Measurements from ENCODE around the gene DHX15.
A peak's percentile ranks its signal among the peaks of the same experiment; 100 is the strongest.

DHX15 gene

GRCh38 chr4:24598025-24598424 lies 13.7 kb upstream of the DHX15 start:
- peaks cover 22% of the 10 kb centered on the region for H3K4me1 ChIP-seq (ENCODE audit: control insufficient read depth, insufficient read depth, low read depth, low read length)
- no peak overlapping the region for H4K91ac ChIP-seq (ENCODE audit: low read length)
- DNase-seq, result no peak
- WGBS, result 80% methylated on average over 7 of the region's 8 CpGs
- peaks cover 1% of the 10 kb centered on the region for H3K79me1 ChIP-seq (replicated peaks; ENCODE audit: low read length, poor library complexity, severe bottlenecking)
- H4K8ac ChIP-seq (ENCODE audit: low read length), result no peak overlapping the region
- peak overlapping the region; percentile 98 for H3K27ac ChIP-seq (ENCODE audit: low read length, poor library complexity, severe bottlenecking)
- H3K4ac ChIP-seq (ENCODE audit: low read depth in 1 of 2, low read length in 2 of 2), result no peak overlapping the region
- H2AK5ac ChIP-seq (ENCODE audit: low read length, severe bottlenecking), result no peak overlapping the region
- no peak overlapping the region for H3K18ac ChIP-seq (ENCODE audit: low read depth in 1 of 2, low read length in 2 of 2)
- H2BK5ac ChIP-seq (ENCODE audit: low read depth, low read length, poor library complexity, severe bottlenecking), result peak overlapping the region; percentile 87
- H3K9me3 ChIP-seq (ENCODE audit: control insufficient read depth, low read length), result no peaks in the 10 kb centered on the region
- no peaks in the 10 kb centered on the region for H3K36me3 ChIP-seq (ENCODE audit: control insufficient read depth in 1 of 2, insufficient read depth in 2 of 2, low read depth in 1 of 2, low read length in 2 of 2)
- no peak overlapping the region for H3K9ac ChIP-seq (ENCODE audit: low read length)
- H3K4me3 ChIP-seq (ENCODE audit: insufficient read depth in 1 of 2, low read depth in 1 of 2, low read length in 2 of 2), result no peak overlapping the region
- no peak overlapping the region for H2AFZ ChIP-seq (ENCODE audit: low read depth, low read length)
- H2BK120ac ChIP-seq (ENCODE audit: low read depth, low read length), result no peak overlapping the region
- H3K23ac ChIP-seq (ENCODE audit: low read length in 2 of 2), result no peak overlapping the region
- H3K14ac ChIP-seq (ENCODE audit: low read length in 2 of 2), result no peak overlapping the region
- no peak overlapping the region for H2BK12ac ChIP-seq (ENCODE audit: low read length in 2 of 2)
- no peak overlapping the region for H2BK15ac ChIP-seq (ENCODE audit: low read depth, poor library complexity, severe bottlenecking)
- H3K27me3 ChIP-seq (ENCODE audit: control insufficient read depth in 1 of 2, insufficient read depth in 1 of 2, low read length in 2 of 2), result no peaks in the 10 kb centered on the region
- H3K4me2 ChIP-seq (ENCODE audit: low read length, poor library complexity, severe bottlenecking), result peak overlapping the region; percentile 49

- no peaks in the 10 kb centered on the region for H3K27me3 ChIP-seq (ENCODE audit: control insufficient read depth in 1 of 2, insufficient read depth in 1 of 2, low read length in 2 of 2)
- peaks cover 19% of the 10 kb centered on the region for H3K4me1 ChIP-seq (ENCODE audit: control insufficient read depth, insufficient read depth, low read depth, low read length)
- H2BK5ac ChIP-seq (ENCODE audit: low read depth, low read length, poor library complexity, severe bottlenecking), result no peak overlapping the region
- H3K79me1 ChIP-seq (replicated peaks; ENCODE audit: low read length, poor library complexity, severe bottlenecking), result peaks cover 1% of the 10 kb centered on the region
- H2AFZ ChIP-seq (ENCODE audit: low read depth, low read length), result no peak overlapping the region
- H3K9ac ChIP-seq (ENCODE audit: low read length), result no peak overlapping the region
- WGBS, result no CpG with 5 or more reads among the region's 2 CpGs
- no peak overlapping the region for H4K91ac ChIP-seq (ENCODE audit: low read length)
- H3K23ac ChIP-seq (ENCODE audit: low read length in 2 of 2), result no peak overlapping the region
- no peak overlapping the region for H4K8ac ChIP-seq (ENCODE audit: low read length)
- no peak overlapping the region for H2BK120ac ChIP-seq (ENCODE audit: low read depth, low read length)
- H3K18ac ChIP-seq (ENCODE audit: low read depth in 1 of 2, low read length in 2 of 2), result no peak overlapping the region
- no peak overlapping the region for H3K4me3 ChIP-seq (ENCODE audit: insufficient read depth in 1 of 2, low read depth in 1 of 2, low read length in 2 of 2)
- H2BK15ac ChIP-seq (ENCODE audit: low read depth, poor library complexity, severe bottlenecking), result no peak overlapping the region
- no peak overlapping the region for H3K4ac ChIP-seq (ENCODE audit: low read depth in 1 of 2, low read length in 2 of 2)
- no peak overlapping the region for H2BK12ac ChIP-seq (ENCODE audit: low read length in 2 of 2)
- no peak overlapping the region for H3K4me2 ChIP-seq (ENCODE audit: low read length, poor library complexity, severe bottlenecking)
- peak overlapping the region; percentile 37 for H3K27ac ChIP-seq (ENCODE audit: low read length, poor library complexity, severe bottlenecking)
- no peak overlapping the region for H3K14ac ChIP-seq (ENCODE audit: low read length in 2 of 2)
- H3K9me3 ChIP-seq (ENCODE audit: control insufficient read depth, low read length), result no peaks in the 10 kb centered on the region
- H2AK5ac ChIP-seq (ENCODE audit: low read length, severe bottlenecking), result no peak overlapping the region
- DNase-seq, result no peak
- no peaks in the 10 kb centered on the region for H3K36me3 ChIP-seq (ENCODE audit: control insufficient read depth in 1 of 2, insufficient read depth in 2 of 2, low read depth in 1 of 2, low read length in 2 of 2)
Observed at GRCh38 chr4:24595659-24596058, 11.3 kb upstream of the DHX15 start.

GRCh38 chr4:24594887-24595286 lies 10.5 kb upstream of the DHX15 start:
- Histone ChIP-seq H3K4me3 (ENCODE audit: insufficient read depth in 1 of 2, low read depth in 1 of 2, low read length in 2 of 2) (no peak overlapping the region), H2BK15ac (ENCODE audit: low read depth, poor library complexity, severe bottlenecking) (no peak overlapping the region), H3K9ac (ENCODE audit: low read length) (no peak overlapping the region), H3K4me1 (ENCODE audit: control insufficient read depth, insufficient read depth, low read depth, low read length) (peaks cover 19% of the 10 kb centered on the region), H2AK5ac (ENCODE audit: low read length, severe bottlenecking) (no peak overlapping the region), H2BK5ac (ENCODE audit: low read depth, low read length, poor library complexity, severe bottlenecking) (no peak overlapping the region), H2BK12ac (ENCODE audit: low read length in 2 of 2) (no peak overlapping the region), H2BK120ac (ENCODE audit: low read depth, low read length) (no peak overlapping the region), H3K18ac (ENCODE audit: low read depth in 1 of 2, low read length in 2 of 2) (no peak overlapping the region), H3K27me3 (ENCODE audit: control insufficient read depth in 1 of 2, insufficient read depth in 1 of 2, low read length in 2 of 2) (no peaks in the 10 kb centered on the region), H4K91ac (ENCODE audit: low read length) (no peak overlapping the region), H3K27ac (ENCODE audit: low read length, poor library complexity, severe bottlenecking) (peak overlapping the region; percentile 67), H3K23ac (ENCODE audit: low read length in 2 of 2) (no peak overlapping the region), H3K79me1 (replicated peaks; ENCODE audit: low read length, poor library complexity, severe bottlenecking) (no peaks in the 10 kb centered on the region), H3K36me3 (ENCODE audit: control insufficient read depth in 1 of 2, insufficient read depth in 2 of 2, low read depth in 1 of 2, low read length in 2 of 2) (no peaks in the 10 kb centered on the region), H3K14ac (ENCODE audit: low read length in 2 of 2) (no peak overlapping the region), H3K4me2 (ENCODE audit: low read length, poor library complexity, severe bottlenecking) (no peak overlapping the region), H2AFZ (ENCODE audit: low read depth, low read length) (no peak overlapping the region), H4K8ac (ENCODE audit: low read length) (no peak overlapping the region), H3K9me3 (ENCODE audit: control insufficient read depth, low read length) (peaks cover 6% of the 10 kb centered on the region), H3K4ac (ENCODE audit: low read depth in 1 of 2, low read length in 2 of 2) (no peak overlapping the region)
- DNase-seq, result no peak
- 77% methylated on average over 2 of the region's 2 CpGs for WGBS

GRCh38 chr4:24589448-24589847 lies 5.1 kb upstream of the DHX15 start:
- Histone ChIP-seq H2BK15ac (ENCODE audit: low read depth, poor library complexity, severe bottlenecking) (no peak overlapping the region), H3K27me3 (ENCODE audit: control insufficient read depth in 1 of 2, insufficient read depth in 1 of 2, low read length in 2 of 2) (no peaks in the 10 kb centered on the region), H2AFZ (ENCODE audit: low read depth, low read length) (no peak overlapping the region), H3K23ac (ENCODE audit: low read length in 2 of 2) (no peak overlapping the region), H4K91ac (ENCODE audit: low read length) (no peak overlapping the region), H2BK12ac (ENCODE audit: low read length in 2 of 2) (no peak overlapping the region), H3K4ac (ENCODE audit: low read depth in 1 of 2, low read length in 2 of 2) (no peak overlapping the region), H3K79me1 (replicated peaks; ENCODE audit: low read length, poor library complexity, severe bottlenecking) (no peaks in the 10 kb centered on the region), H3K36me3 (ENCODE audit: control insufficient read depth in 1 of 2, insufficient read depth in 2 of 2, low read depth in 1 of 2, low read length in 2 of 2) (no peaks in the 10 kb centered on the region), H3K18ac (ENCODE audit: low read depth in 1 of 2, low read length in 2 of 2) (no peak overlapping the region), H3K4me3 (ENCODE audit: insufficient read depth in 1 of 2, low read depth in 1 of 2, low read length in 2 of 2) (no peak overlapping the region), H3K4me2 (ENCODE audit: low read length, poor library complexity, severe bottlenecking) (no peak overlapping the region), H2BK120ac (ENCODE audit: low read depth, low read length) (no peak overlapping the region), H2AK5ac (ENCODE audit: low read length, severe bottlenecking) (no peak overlapping the region), H3K14ac (ENCODE audit: low read length in 2 of 2) (no peak overlapping the region), H3K27ac (ENCODE audit: low read length, poor library complexity, severe bottlenecking) (no peak overlapping the region), H3K9me3 (ENCODE audit: control insufficient read depth, low read length) (peaks cover 10% of the 10 kb centered on the region), H2BK5ac (ENCODE audit: low read depth, low read length, poor library complexity, severe bottlenecking) (no peak overlapping the region), H4K8ac (ENCODE audit: low read length) (no peak overlapping the region), H3K4me1 (ENCODE audit: control insufficient read depth, insufficient read depth, low read depth, low read length) (peaks cover under 1% of the 10 kb centered on the region), H3K9ac (ENCODE audit: low read length) (no peak overlapping the region)
- DNase-seq, result no peak
- 79% methylated on average over 2 of the region's 2 CpGs for WGBS
